Measurements from ENCODE around the gene ZNF804A. TPM values are rescaled to one million over a fixed set of nuclear protein-coding genes. Genes with fewer than 3 reads are reported as not detected.

ZNF804A gene
- total and polyA plus RNA-seq, 2 of the 8 experiments (the other 6 are each of a cell fraction or from before 2014, with no cell fraction given) = 0.02 TPM; not detected in 1

DNA sequence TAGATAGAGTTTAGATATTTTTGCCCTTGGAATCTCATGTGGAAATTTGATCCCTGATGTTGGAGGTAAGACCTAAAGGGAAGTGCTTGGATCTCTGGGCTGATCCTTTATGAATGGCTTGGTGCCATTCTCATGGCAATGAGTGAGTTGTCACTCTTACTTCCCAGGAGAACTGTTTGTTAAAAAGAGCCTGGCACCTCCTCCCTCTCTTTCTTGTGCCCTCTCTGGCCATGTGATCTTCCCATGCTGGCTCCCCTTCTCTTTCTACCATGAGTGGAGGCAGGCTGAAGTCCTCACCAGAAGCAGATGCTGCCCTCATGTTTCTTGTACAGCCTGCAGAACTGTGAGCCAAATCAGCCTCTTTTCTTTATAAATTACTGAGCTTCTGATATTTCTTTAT is 276.9 kb downstream of the ZNF804A start:
- Histone ChIP-seq H3K9ac (replicated peaks in 1 of 4; ENCODE audit: extremely low read depth in 1 of 4, low read depth in 3 of 4, low read length in 3 of 4) (no peak overlapping the region), H3K79me2 (ENCODE audit: control insufficient read depth in 1 of 2, insufficient read depth in 2 of 2, low read length in 2 of 2) (no peaks in the 10 kb centered on the region), H2BK5ac (ENCODE audit: low read depth, low read length) (no peak overlapping the region), H2BK15ac (ENCODE audit: low read length) (no peak overlapping the region), H3K27ac (ENCODE audit: low read depth, low read length) (no peak overlapping the region), H4K91ac (replicated peaks; ENCODE audit: insufficient read length, low read length) (no peak overlapping the region), H2BK20ac (ENCODE audit: low read length) (no peak overlapping the region), H3K9me3 (ENCODE audit: insufficient read depth in 2 of 2, low read depth in 1 of 2, low read length in 1 of 2) (no peaks in the 10 kb centered on the region), H2AK5ac (ENCODE audit: low read depth, low read length) (no peak overlapping the region), H3K4ac (replicated peaks; ENCODE audit: insufficient read length, low read depth, low read length) (no peak overlapping the region), H3K23ac (ENCODE audit: insufficient read length) (no peak overlapping the region), H3K56ac (replicated peaks; ENCODE audit: insufficient read length, low read depth, low read length) (no peak overlapping the region), H3K18ac (ENCODE audit: extremely low read depth, low read length) (no peak overlapping the region), H3K36me3 (ENCODE audit: control insufficient read depth in 2 of 4, insufficient read depth in 4 of 4, low read length in 3 of 4) (no peaks in the 10 kb centered on the region), H3K14ac (ENCODE audit: insufficient read length) (no peak overlapping the region), H2BK120ac (replicated peaks; ENCODE audit: low read depth, low read length) (no peak overlapping the region), H4K20me1 (replicated peaks in 1 of 2; ENCODE audit: control insufficient read depth in 1 of 2, insufficient read depth in 2 of 2, low read length in 2 of 2) (no peaks in the 10 kb centered on the region), H4K8ac (ENCODE audit: extremely low read depth, insufficient read depth, low read length) (no peak overlapping the region), H3K23me2 (ENCODE audit: low read depth, low read length) (no peaks in the 10 kb centered on the region), H2BK12ac (ENCODE audit: low read depth, low read length) (no peak overlapping the region), H3K4me1 (replicated peaks in 1 of 4; ENCODE audit: control insufficient read depth in 3 of 4, insufficient read depth in 4 of 4, low read length in 3 of 4) (peaks cover 0 to 3% (median under 1%) of the 10 kb centered on the region in 4 experiments; a peak in 2 of 7 replicates), H2AFZ (ENCODE audit: low read length) (0 out of 2 replicates have a peak overlapping the region, but pooled peaks have one; percentile 41), H3K27me3 (replicated peaks in 1 of 4; ENCODE audit: control insufficient read depth in 3 of 4, extremely low read depth in 1 of 4, insufficient read depth in 3 of 4, low read length in 3 of 4) (no peaks in the 10 kb centered on the region; a peak in 1 of 7 replicates), H3K4me2 (ENCODE audit: insufficient read depth in 1 of 2, low read depth in 2 of 2, low read length in 2 of 2) (no peak overlapping the region; a peak in 1 of 4 replicates), H3K4me3 (ENCODE audit: extremely low read depth in 1 of 4, insufficient read depth in 2 of 4, low read depth in 3 of 4, low read length in 4 of 4) (no peak overlapping the region), H4K5ac (ENCODE audit: insufficient read length, low read depth, low read length) (no peak overlapping the region), H3K79me1 (ENCODE audit: low read depth, low read length) (no peaks in the 10 kb centered on the region)
- ChIA-PET CTCF (ENCODE audit: partially characterized antibody) (no interaction called here), POLR2A (ENCODE audit: partially characterized antibody) (no interaction called here)
- FAIRE-seq (no peak), DNase-seq (ENCODE audit: low read depth in 1 of 2, low spot score in 2 of 2) (peak in 1 of 2 experiments; percentile 2)
- TF ChIP-seq HDAC6 (IDR thresholded peaks at IDR 0.05; ENCODE audit: low read depth, low read length) = no peak
- TF ChIP-seq YY1 (IDR thresholded peaks at IDR 0.05; ENCODE audit: low read depth, low read length) = no peak
- TF ChIP-seq, protein P1, sequence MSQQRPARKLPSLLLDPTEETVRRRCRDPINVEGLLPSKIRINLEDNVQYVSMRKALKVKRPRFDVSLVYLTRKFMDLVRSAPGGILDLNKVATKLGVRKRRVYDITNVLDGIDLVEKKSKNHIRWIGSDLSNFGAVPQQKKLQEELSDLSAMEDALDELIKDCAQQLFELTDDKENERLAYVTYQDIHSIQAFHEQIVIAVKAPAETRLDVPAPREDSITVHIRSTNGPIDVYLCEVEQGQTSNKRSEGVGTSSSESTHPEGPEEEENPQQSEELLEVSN (IDR thresholded peaks at IDR 0.05) = peak; percentile 58
- TF ChIP-seq, protein P2, sequence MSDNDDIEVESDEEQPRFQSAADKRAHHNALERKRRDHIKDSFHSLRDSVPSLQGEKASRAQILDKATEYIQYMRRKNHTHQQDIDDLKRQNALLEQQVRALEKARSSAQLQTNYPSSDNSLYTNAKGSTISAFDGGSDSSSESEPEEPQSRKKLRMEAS (IDR thresholded peaks at IDR 0.05) = peak; percentile 52; the same call in 1 of the 2 replicates
- no peak for TF ChIP-seq TAF7 (optimal IDR thresholded peaks at IDR 0.05; ENCODE audit: borderline replicate concordance, low read depth, low read length)

All from H1 (cell line).